ENCODE results near the gene ITGA4. TPM values are rescaled to one million over a fixed set of nuclear protein-coding genes. Genes with fewer than 3 reads are reported as not detected.
A peak's percentile ranks its signal among the peaks of the same experiment; 100 is the strongest.

ITGA4 gene
- 22.1 and 22.7 TPM in 2 replicates for total RNA-seq (2014; rRNA removed; shearing (Covaris generic))

- H3K27me3 ChIP-seq, result no peaks in the 10 kb centered on the region
- peak; percentile 76 to 77 for DNase-seq
- H3K4me3 ChIP-seq, result peak within 1 kb of the TSS; percentile 65
- no peaks in the 10 kb centered on the region for H3K36me3 ChIP-seq
- no peaks in the 10 kb centered on the region for H3K9me3 ChIP-seq (replicated peaks)
- H3K27ac ChIP-seq, result peak within 1 kb of the TSS; percentile 87
- H3K4me1 ChIP-seq, result 0 out of 2 replicates have a peak, but pooled peaks cover 4% of the 10 kb centered on the region
Measured at GRCh38 chr2:181457121-181457740, at the start of gene ITGA4. TSS of gene ITGA4 (plus strand) at chr2:181457386. CDS start at chr2:181457655, 269 bp downstream.

GRCh38 chr2:181408861-181409260 lies 48.3 kb upstream of the ITGA4 start:
- no peak for DNase-seq
- Histone ChIP-seq H3K27ac (no peak overlapping the region), H3K9me3 (replicated peaks) (no peaks in the 10 kb centered on the region; the same call in 1 of the 2 replicates), H3K27me3 (no peaks in the 10 kb centered on the region), H3K4me1 (peaks cover 30% of the 10 kb centered on the region), H3K36me3 (no peaks in the 10 kb centered on the region), H3K4me3 (no peak overlapping the region)

- peak; percentile 99 for DNase-seq
- Histone ChIP-seq H3K27me3 (no peaks in the 10 kb centered on the region), H3K27ac (peak overlapping the region; percentile 68), H3K9me3 (replicated peaks) (peaks cover 9% of the 10 kb centered on the region; the same call in 1 of the 2 replicates), H3K4me1 (peaks cover 23% of the 10 kb centered on the region), H3K36me3 (no peaks in the 10 kb centered on the region), H3K4me3 (no peak overlapping the region)
Measured at GRCh38 chr2:181411105-181411849, 45.9 kb upstream of the ITGA4 start.

- H3K27me3 ChIP-seq, result no peaks in the 10 kb centered on the region
- no peak overlapping the region for H3K27ac ChIP-seq
- H3K9me3 ChIP-seq (replicated peaks), result peaks cover 13% of the 10 kb centered on the region; the same call in 1 of the 2 replicates
- no peaks in the 10 kb centered on the region for H3K4me1 ChIP-seq
- no peak for DNase-seq
- no peaks in the 10 kb centered on the region for H3K36me3 ChIP-seq
- H3K4me3 ChIP-seq, result no peak overlapping the region
Measured at GRCh38 chr2:181419129-181419855, 37.9 kb upstream of the ITGA4 start.

- H3K36me3 ChIP-seq, result no peaks in the 10 kb centered on the region
- peaks cover 9% of the 10 kb centered on the region; the same call in 1 of the 2 replicates for H3K9me3 ChIP-seq (replicated peaks)
- H3K4me3 ChIP-seq, result no peak overlapping the region
- H3K27me3 ChIP-seq, result no peaks in the 10 kb centered on the region
- no peak for DNase-seq
- no peaks in the 10 kb centered on the region for H3K4me1 ChIP-seq
- no peak overlapping the region for H3K27ac ChIP-seq
Measured at GRCh38 chr2:181420259-181421130, 36.7 kb upstream of the ITGA4 start.

GRCh38 chr2:181421131-181421458 lies 36.1 kb upstream of the ITGA4 start:
- no peak for DNase-seq

GRCh38 chr2:181421464-181421863 lies 35.7 kb upstream of the ITGA4 start:
- Histone ChIP-seq H3K4me1 (no peaks in the 10 kb centered on the region), H3K36me3 (no peaks in the 10 kb centered on the region), H3K27me3 (no peaks in the 10 kb centered on the region), H3K4me3 (no peak overlapping the region), H3K27ac (no peak overlapping the region), H3K9me3 (replicated peaks) (peaks cover 3% of the 10 kb centered on the region; the same call in 1 of the 2 replicates)
- DNase-seq, result no peak

More at GRCh38 chr2:181421131-181421458, 36.1 kb upstream of the ITGA4 start:
- Histone ChIP-seq H3K36me3 (no peaks in the 10 kb centered on the region), H3K4me1 (no peaks in the 10 kb centered on the region), H3K27ac (no peak overlapping the region), H3K4me3 (no peak overlapping the region), H3K27me3 (no peaks in the 10 kb centered on the region), H3K9me3 (replicated peaks) (peaks cover 4% of the 10 kb centered on the region; the same call in 1 of the 2 replicates)

- Histone ChIP-seq H3K27me3 (no peaks in the 10 kb centered on the region), H3K36me3 (no peaks in the 10 kb centered on the region), H3K4me1 (no peaks in the 10 kb centered on the region), H3K27ac (no peak overlapping the region), H3K9me3 (replicated peaks) (0 out of 2 replicates have a peak, but pooled peaks cover 3% of the 10 kb centered on the region), H3K4me3 (no peak overlapping the region)
- no peak for DNase-seq
Measured at GRCh38 chr2:181426672-181427071, 30.5 kb upstream of the ITGA4 start.

GRCh38 chr2:181430406-181431118 lies 26.6 kb upstream of the ITGA4 start:
- H3K36me3 ChIP-seq, result no peaks in the 10 kb centered on the region
- peak in 1 of 2 experiments; percentile 25 for DNase-seq
- H3K4me3 ChIP-seq, result no peak overlapping the region
- H3K27ac ChIP-seq, result no peak overlapping the region
- H3K27me3 ChIP-seq, result no peaks in the 10 kb centered on the region
- 0 out of 2 replicates have a peak, but pooled peaks cover 3% of the 10 kb centered on the region for H3K9me3 ChIP-seq (replicated peaks)
- H3K4me1 ChIP-seq, result no peaks in the 10 kb centered on the region

GRCh38 chr2:181431674-181432073 lies 25.5 kb upstream of the ITGA4 start:
- Histone ChIP-seq H3K36me3 (no peaks in the 10 kb centered on the region), H3K4me1 (no peaks in the 10 kb centered on the region), H3K4me3 (no peak overlapping the region), H3K9me3 (replicated peaks) (0 out of 2 replicates have a peak, but pooled peaks cover 3% of the 10 kb centered on the region), H3K27ac (no peak overlapping the region), H3K27me3 (no peaks in the 10 kb centered on the region)
- no peak for DNase-seq

- Histone ChIP-seq H3K36me3 (no peaks in the 10 kb centered on the region), H3K27me3 (no peaks in the 10 kb centered on the region), H3K4me1 (peaks cover 13% of the 10 kb centered on the region), H3K4me3 (no peak overlapping the region), H3K9me3 (replicated peaks) (no peaks in the 10 kb centered on the region), H3K27ac (no peak overlapping the region)
- DNase-seq, result no peak
Measured at GRCh38 chr2:181438261-181438660, 18.9 kb upstream of the ITGA4 start.

GRCh38 chr2:181440344-181440743 lies 16.8 kb upstream of the ITGA4 start:
- Histone ChIP-seq H3K27ac (peak overlapping the region; percentile 53), H3K4me1 (peaks cover 17% of the 10 kb centered on the region), H3K27me3 (no peaks in the 10 kb centered on the region), H3K9me3 (replicated peaks) (no peaks in the 10 kb centered on the region), H3K36me3 (no peaks in the 10 kb centered on the region), H3K4me3 (no peak overlapping the region)
- DNase-seq, result no peak

GRCh38 chr2:181440919-181441318 lies 16.3 kb upstream of the ITGA4 start:
- Histone ChIP-seq H3K4me1 (peaks cover 19% of the 10 kb centered on the region), H3K27me3 (no peaks in the 10 kb centered on the region), H3K9me3 (replicated peaks) (no peaks in the 10 kb centered on the region), H3K36me3 (no peaks in the 10 kb centered on the region), H3K4me3 (no peak overlapping the region; the same call in 1 of the 2 replicates), H3K27ac (peak overlapping the region; percentile 53)
- peak; percentile 54 to 85 for DNase-seq
